GM19372 (cell line): ENCODE measurements around the gene MRPL27.
A peak's percentile ranks its signal among the peaks of the same experiment; 100 is the strongest.
"Not testable (repeated sequence)": the region's sequence is repeated elsewhere in the genome, so short reads cannot be mapped to it uniquely, and the experiment has no call there.

ENCODE experiments used
- ATAC-seq: cut with Tn5 transposase; IDR thresholded peaks from one replicate; pipeline ENCODE4 v1.9.1; 2021; ENCODE audit warnings: mild to moderate bottlenecking, low read depth, moderate library complexity; ENCODE audit not compliant: unreplicated experiment

The MRPL27 gene

GRCh38 chr17:50372758-50373556 lies at the start of gene MRPL27, which contains the start of gene EME1:
TSS of gene MRPL27 (minus strand) at chr17:50373184. CDS start at chr17:50373170, 14 bp downstream.
TSS of gene EME1 (plus strand) at chr17:50373229. CDS start at chr17:50375209, 1,980 bp downstream.
- ATAC-seq = peak; percentile 87

GRCh38 chr17:50422738-50423137 lies 49.8 kb upstream of the MRPL27 start:
- no peak for ATAC-seq

DNA sequence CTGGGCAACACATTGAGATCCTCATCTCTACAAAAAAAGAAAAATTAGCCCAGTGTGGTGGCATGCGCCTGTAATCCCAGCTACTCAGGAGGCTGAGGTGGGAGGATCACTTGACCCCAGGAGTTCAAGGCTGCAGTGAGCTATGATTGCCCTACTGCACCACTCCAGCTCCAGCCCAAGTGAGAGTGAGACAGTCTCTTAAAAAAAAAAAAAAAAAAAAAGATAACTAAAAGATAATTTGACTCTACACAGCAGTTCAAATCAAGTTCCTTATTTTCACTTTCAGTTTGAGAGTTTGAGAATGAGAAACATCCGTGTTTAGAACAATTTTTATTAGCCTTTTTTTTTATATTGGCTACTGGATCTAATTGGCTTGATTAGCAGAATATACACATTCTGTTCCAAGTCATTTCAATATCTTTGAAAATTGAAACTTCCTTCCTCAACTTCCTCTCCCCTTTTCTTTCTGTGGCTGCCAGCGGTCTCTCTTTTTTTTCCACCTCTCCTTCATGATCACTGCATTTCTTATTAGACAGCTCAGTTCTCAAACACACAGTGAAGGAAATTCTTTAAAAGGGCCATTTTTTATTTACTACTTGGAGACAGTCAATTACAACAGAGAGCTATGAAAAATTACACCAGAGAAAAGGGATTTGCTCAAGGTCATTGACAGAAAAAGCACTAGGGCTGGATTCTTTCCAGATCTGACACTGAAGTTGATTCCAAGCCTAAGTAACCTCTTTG lies 48.5 kb upstream of the MRPL27 start:
- no peak for ATAC-seq

- no peak for ATAC-seq
These were observed 47.6 kb upstream of the MRPL27 start for GRCh38 chr17:50420419-50421112.

- not testable (repeated sequence) for ATAC-seq
These were observed 46.6 kb upstream of the MRPL27 start for GRCh38 chr17:50419577-50419976.

DNA sequence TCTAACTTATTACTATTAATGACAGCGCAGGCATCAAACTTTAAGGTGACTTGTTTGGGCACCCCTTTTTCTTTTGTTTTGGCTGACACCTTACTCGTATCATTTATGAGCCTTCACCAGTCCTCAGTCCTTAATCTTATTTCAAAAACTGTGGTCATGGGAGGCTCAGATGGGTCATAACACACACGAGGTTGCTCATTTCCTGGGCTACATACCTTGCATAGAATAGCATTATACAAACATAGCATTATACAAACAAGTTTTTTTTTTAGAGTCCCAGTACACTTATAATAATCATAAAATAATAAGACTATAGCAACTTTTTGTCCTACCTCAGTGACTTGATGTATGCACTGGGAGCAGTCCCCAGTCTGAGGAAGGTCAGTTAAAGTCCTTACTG lies 41.8 kb upstream of the MRPL27 start:
- ATAC-seq = no peak

DNA sequence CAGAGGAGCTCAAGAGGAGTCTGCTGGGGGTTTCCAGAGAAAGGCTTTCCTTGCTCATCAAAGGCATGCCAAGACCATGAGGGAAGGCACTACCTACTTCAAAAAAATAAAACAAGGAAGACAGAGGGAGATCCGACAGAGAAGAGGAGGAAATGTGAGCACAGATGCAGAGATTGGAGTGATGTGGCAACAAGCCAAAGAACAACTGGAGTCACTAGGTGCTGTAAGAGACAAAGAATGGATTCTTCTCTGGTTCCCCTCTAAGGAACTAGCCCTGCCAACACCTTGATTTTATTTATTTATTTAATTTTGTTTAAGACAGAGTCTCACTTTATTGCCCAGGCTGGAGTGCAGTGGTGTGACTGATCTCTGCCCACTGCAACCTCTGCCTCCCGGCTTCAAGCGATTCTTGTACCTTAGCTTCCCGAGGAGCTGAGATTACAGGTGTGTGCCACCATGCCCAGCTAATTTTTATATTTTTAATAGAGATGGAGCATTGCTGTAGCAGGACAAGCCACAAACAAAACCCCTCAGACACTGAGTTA lies 39.3 kb upstream of the MRPL27 start:
- ATAC-seq = no peak

DNA sequence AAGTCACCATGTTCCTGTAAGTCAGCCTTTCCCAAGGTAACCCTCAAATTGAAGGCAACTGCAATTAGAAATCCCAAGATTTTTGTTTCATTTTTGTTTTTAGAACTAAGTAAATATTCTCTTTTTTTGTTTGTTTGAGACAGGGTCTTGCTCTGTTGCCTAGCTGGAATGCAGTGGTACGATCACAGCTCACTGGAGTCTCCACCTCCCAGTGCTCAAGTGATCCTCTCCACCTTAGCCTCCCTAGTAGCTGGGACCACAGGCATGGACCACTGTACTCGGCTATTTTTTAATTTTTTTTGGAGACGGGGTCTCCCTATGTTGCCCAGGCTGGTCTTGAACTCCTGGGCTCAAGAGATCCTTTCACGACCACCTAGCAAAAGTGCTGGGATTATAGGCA lies 34.9 kb upstream of the MRPL27 start:
- no peak for ATAC-seq

- no peak for ATAC-seq
These were observed 33.6 kb upstream of the MRPL27 start for GRCh38 chr17:50406578-50406977.

DNA sequence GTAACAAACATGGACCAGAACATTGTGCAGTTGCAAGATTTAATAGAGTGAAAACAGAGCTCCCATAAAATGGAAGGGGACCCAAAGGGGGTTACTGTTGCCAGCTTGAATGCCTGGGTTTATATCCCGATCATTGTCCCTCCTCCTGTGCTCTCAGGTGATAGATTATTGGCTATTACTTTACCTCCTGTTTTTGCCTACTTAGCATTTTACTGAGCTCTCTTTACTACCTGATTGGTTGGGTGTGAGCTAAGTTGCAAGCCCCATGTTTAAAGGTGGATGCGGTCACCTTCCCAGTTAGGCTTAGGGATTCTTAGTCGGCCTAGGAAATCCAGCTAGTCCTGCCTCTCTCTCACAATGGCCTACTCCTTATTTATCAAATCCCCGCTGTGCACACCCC lies 32.4 kb upstream of the MRPL27 start:
- ATAC-seq = not testable (repeated sequence)

GRCh38 chr17:50399591-50399990 lies 26.6 kb upstream of the MRPL27 start:
- ATAC-seq = not testable (repeated sequence)

DNA sequence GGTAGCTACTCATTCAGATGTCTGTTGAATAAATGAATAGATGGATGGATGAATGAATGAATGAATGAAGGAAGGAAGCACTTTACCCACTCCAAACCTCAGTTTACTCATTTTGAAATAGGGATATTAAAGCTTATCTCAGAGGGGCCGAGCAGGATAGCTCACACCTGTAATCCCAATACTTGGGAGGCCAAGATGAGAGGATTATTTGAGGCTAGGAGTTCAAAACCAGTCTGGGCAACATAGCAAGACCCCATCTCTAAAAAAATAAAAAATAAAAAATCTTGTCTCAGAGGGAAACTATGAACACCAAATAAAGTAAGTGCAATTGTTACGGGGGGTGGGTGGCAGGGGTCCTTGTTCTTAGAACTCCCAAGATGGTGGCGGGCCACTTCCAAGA lies 25.7 kb upstream of the MRPL27 start:
- not testable (repeated sequence) for ATAC-seq

- no peak for ATAC-seq
These were observed 24.9 kb upstream of the MRPL27 start for GRCh38 chr17:50397919-50398285.

DNA sequence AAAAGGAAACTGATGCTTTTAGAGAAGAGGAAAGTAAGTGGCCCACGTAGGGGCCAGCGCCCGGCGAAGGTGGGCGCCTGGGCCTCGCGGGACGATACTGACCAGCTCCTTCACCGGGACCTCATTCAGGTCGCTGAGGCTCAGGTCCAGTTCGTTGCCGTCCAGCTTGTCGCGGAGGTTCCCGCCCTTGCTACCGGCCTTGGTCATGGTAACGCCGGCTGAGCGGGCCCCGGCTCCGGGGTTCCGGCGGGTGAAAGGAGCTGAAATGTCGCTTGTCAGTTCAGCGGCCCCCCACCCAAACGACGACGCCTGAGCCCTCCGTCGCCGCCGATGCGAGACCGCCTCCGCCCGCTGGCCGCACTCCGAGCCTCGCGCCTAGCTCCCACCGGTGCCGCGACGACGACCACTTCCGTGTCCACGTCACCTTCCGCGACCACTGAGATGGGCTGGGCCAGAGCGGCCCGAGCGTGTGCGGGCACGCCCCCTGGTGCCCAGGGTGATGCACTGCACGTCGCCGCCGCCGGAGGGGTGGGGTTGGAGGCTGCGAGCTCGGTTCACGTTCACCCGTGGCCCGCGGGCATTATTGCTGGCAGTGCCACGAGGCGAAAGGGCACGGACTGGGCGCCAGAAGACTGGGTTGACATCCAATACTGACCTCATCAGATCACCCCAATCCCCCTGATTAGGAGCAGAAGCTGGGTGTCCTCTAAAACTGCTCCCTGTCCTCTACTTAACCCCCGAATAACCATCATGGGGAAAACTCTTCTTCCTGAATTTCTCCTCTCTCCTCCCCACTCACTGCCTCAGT lies 24.3 kb upstream of the MRPL27 start, which contains the start of gene LRRC59:
Gene LRRC59, minus strand, starts transcription at position 413 of the 808 bp plus-strand sequence. Its CDS starts 206 bp downstream, at position 207.
- peak; percentile 96 for ATAC-seq

DNA sequence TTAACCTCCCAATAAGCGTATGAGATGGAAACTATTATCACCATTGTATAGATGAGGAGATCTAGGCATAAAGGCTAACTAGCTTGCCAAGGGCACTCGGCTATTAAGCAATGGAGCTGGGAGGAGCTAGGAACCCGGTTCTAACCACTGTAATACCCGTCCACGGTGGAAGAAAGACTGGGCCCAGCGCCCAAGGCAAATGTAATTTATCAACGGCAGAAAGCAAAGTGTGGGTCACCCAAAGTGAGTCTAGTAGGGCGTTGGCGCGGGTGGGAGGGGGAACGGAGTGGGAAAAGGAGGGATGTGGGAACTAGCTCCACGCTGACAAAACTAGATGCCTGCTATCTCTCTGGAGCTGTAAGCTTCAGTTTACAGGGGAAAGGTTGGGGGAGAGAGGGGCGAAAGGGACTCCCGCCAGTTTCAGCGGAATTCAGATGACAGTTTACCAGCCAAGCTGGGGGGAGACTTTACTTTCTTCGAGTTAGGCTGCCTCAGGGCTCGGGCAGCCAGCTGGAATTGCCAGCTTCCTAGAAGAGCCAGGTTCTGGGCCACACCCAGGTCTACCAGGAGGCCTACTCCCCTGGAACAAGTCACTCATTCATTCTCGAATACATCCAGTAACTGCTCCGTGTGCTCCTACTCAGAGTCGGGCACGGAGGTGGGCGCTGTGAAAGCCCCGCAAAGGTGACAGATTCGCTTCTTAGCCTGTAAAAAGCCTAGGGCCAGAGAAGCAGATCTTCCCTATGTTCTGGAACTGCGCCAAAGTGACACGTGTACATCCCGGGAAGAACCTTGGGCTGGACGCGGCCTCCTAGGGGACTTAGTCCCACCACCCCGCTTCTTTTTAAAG lies 23.5 kb upstream of the MRPL27 start:
- peak; percentile 7 for ATAC-seq

- ATAC-seq = no peak
These were observed 21.7 kb upstream of the MRPL27 start for GRCh38 chr17:50394711-50395110.

DNA sequence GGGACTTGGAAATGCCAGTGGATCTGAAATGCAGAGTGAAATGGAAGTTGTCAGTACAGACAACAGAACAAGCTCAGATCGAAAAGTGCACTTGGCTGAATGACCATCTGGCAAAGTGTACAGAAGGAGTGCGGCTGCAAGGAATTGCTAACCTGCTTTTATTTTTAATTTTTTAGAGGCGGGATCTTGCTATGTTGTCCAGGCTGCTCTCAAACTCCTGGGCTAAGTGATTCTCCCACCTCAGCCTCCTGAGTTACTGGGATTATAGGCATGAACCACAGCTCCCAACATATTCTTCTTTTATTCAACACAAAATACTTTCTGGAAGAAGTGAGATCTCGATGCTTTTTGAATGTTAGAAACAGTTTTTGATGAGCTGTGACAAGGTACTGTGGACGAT lies 20.7 kb upstream of the MRPL27 start:
- no peak for ATAC-seq

DNA sequence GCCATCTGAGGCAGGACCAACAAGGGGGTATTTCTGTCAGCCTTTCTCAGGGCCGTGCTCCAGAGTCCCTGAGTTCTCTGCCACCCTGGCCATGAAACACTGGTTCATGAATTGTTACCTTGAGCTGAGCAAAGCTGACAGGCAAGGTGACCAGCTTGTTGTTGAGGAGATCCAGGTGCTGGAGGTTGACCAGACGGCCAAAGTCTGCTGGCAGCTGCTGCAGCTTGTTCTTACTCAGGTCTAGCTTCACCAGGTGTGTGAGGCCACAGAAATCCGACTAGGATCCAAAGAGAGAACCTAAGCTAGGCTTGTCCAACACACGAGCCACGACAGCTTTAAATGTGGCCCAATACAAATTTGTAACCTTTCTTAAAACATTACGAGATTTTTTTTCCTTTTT lies 19.6 kb upstream of the MRPL27 start:
- ATAC-seq = no peak

GRCh38 chr17:50389534-50389933 lies 16.6 kb upstream of the MRPL27 start:
- ATAC-seq = no peak
